ENCODE results near the gene PTPRF. TPM values are rescaled to one million over a fixed set of nuclear protein-coding genes. Genes with fewer than 3 reads are reported as not detected.

The PTPRF gene
- polyA plus RNA-seq, 1 donor from 2014 or later: not detected

GRCh38 chr1:43522776-43523480 lies 7.8 kb upstream of the PTPRF start:
- no peak overlapping the region for H3K4me3 Mint-ChIP-seq
- peaks cover 18% of the 10 kb centered on the region for H3K27me3 Mint-ChIP-seq
- H3K36me3 Mint-ChIP-seq: no peaks in the 10 kb centered on the region
- peaks cover 0 to 1% (median 0%) of the 10 kb centered on the region in 3 donors for H3K4me1 Mint-ChIP-seq
- H3K27ac Mint-ChIP-seq: no peak overlapping the region
- H3K9me3 Mint-ChIP-seq: peaks cover 0 to 6% (median 0%) of the 10 kb centered on the region in 3 donors

- no peaks in the 10 kb centered on the region for H3K36me3 Mint-ChIP-seq
- no peak overlapping the region for H3K4me3 Mint-ChIP-seq
- peaks cover 0 to 4% (median 0%) of the 10 kb centered on the region in 3 donors for H3K9me3 Mint-ChIP-seq
- H3K27ac Mint-ChIP-seq: peak overlapping the region in 1 of 3 donors; percentile 55
- H3K4me1 Mint-ChIP-seq: peaks cover 0 to 5% (median under 1%) of the 10 kb centered on the region in 3 donors
- H3K27me3 Mint-ChIP-seq: peaks cover 18% of the 10 kb centered on the region
These were observed 5.9 kb upstream of the PTPRF start for GRCh38 chr1:43524804-43525203.

- Mint-ChIP-seq H3K4me1 (peaks cover 5 to 9% (median 9%) of the 10 kb centered on the region in 3 donors), H3K4me3 (no peak overlapping the region), H3K27me3 (peaks cover 24% of the 10 kb centered on the region), H3K36me3 (no peaks in the 10 kb centered on the region), H3K9me3 (peaks cover 0 to 4% (median 0%) of the 10 kb centered on the region in 3 donors), H3K27ac (no peak overlapping the region)
These were observed 4.7 kb upstream of the PTPRF start for GRCh38 chr1:43526002-43526401.

- Mint-ChIP-seq H3K4me3 (no peak overlapping the region), H3K27ac (no peak overlapping the region), H3K9me3 (peaks cover 0 to 4% (median 0%) of the 10 kb centered on the region in 3 donors), H3K4me1 (peaks cover 7 to 10% (median 9%) of the 10 kb centered on the region in 3 donors), H3K27me3 (peaks cover 22% of the 10 kb centered on the region), H3K36me3 (no peaks in the 10 kb centered on the region)
These were observed 3.4 kb upstream of the PTPRF start for GRCh38 chr1:43527111-43527878.

GRCh38 chr1:43529206-43529731 lies 1.4 kb upstream of the PTPRF start:
- Mint-ChIP-seq H3K36me3 (no peaks in the 10 kb centered on the region), H3K27me3 (peaks cover 31% of the 10 kb centered on the region), H3K4me3 (peak overlapping the region in 3 of 4 donors; percentile 54 to 76 (median 61)), H3K9me3 (no peaks in the 10 kb centered on the region), H3K4me1 (peaks cover 9 to 10% (median 10%) of the 10 kb centered on the region in 3 donors), H3K27ac (no peak overlapping the region)

GRCh38 chr1:43531107-43531905 lies 623 bp downstream of the PTPRF start:
- no peak overlapping the region for H3K27ac Mint-ChIP-seq

GRCh38 chr1:43531906-43532584 lies 1.4 kb downstream of the PTPRF start:
- Mint-ChIP-seq H3K27me3 (peaks cover 31% of the 10 kb centered on the region), H3K9me3 (no peaks in the 10 kb centered on the region), H3K4me1 (peaks cover 9 to 10% (median 10%) of the 10 kb centered on the region in 3 donors), H3K27ac (no peak overlapping the region), H3K4me3 (peak overlapping the region; percentile 50 to 95 (median 86)), H3K36me3 (no peaks in the 10 kb centered on the region)

More at GRCh38 chr1:43531107-43531905, 623 bp downstream of the PTPRF start:
- Mint-ChIP-seq H3K9me3 (no peaks in the 10 kb centered on the region), H3K36me3 (no peaks in the 10 kb centered on the region), H3K4me3 (peak overlapping the region; percentile 50 to 95 (median 86)), H3K4me1 (peaks cover 9 to 10% (median 10%) of the 10 kb centered on the region in 3 donors), H3K27me3 (peaks cover 31% of the 10 kb centered on the region)

GRCh38 chr1:43532716-43533115 lies 2.0 kb downstream of the PTPRF start:
- Mint-ChIP-seq H3K36me3 (no peaks in the 10 kb centered on the region), H3K27me3 (peaks cover 31% of the 10 kb centered on the region), H3K9me3 (no peaks in the 10 kb centered on the region), H3K4me3 (peak overlapping the region; percentile 50 to 94 (median 80)), H3K4me1 (peaks cover 9 to 10% (median 10%) of the 10 kb centered on the region in 3 donors), H3K27ac (no peak overlapping the region)

- H3K27ac Mint-ChIP-seq: no peak overlapping the region
- no peaks in the 10 kb centered on the region for H3K36me3 Mint-ChIP-seq
- H3K9me3 Mint-ChIP-seq: no peaks in the 10 kb centered on the region
- H3K27me3 Mint-ChIP-seq: peaks cover 31% of the 10 kb centered on the region
- peak overlapping the region in 1 of 4 donors; percentile 46 for H3K4me3 Mint-ChIP-seq
- H3K4me1 Mint-ChIP-seq: peaks cover 9 to 10% (median 10%) of the 10 kb centered on the region in 3 donors
These were observed 2.9 kb downstream of the PTPRF start for GRCh38 chr1:43533584-43533983.

- H3K27ac Mint-ChIP-seq: no peak overlapping the region
- peaks cover 27% of the 10 kb centered on the region for H3K27me3 Mint-ChIP-seq
- peak overlapping the region in 1 of 4 donors; percentile 56 for H3K4me3 Mint-ChIP-seq
- H3K36me3 Mint-ChIP-seq: no peaks in the 10 kb centered on the region
- H3K4me1 Mint-ChIP-seq: peaks cover 8 to 10% (median 9%) of the 10 kb centered on the region in 3 donors
- no peaks in the 10 kb centered on the region for H3K9me3 Mint-ChIP-seq
These were observed 3.6 kb downstream of the PTPRF start for GRCh38 chr1:43534256-43534655.

GRCh38 chr1:43536196-43536863 lies 5.6 kb downstream of the PTPRF start:
- Mint-ChIP-seq H3K27me3 (peaks cover 14% of the 10 kb centered on the region), H3K27ac (no peak overlapping the region)

GRCh38 chr1:43536864-43537358 lies 6.2 kb downstream of the PTPRF start:
- Mint-ChIP-seq H3K36me3 (no peaks in the 10 kb centered on the region), H3K27me3 (peaks cover 10% of the 10 kb centered on the region), H3K4me3 (no peak overlapping the region), H3K9me3 (no peaks in the 10 kb centered on the region), H3K27ac (no peak overlapping the region), H3K4me1 (peaks cover 0 to 3% (median 0%) of the 10 kb centered on the region in 3 donors)

More at GRCh38 chr1:43536196-43536863, 5.6 kb downstream of the PTPRF start:
- H3K4me3 Mint-ChIP-seq: no peak overlapping the region
- no peaks in the 10 kb centered on the region for H3K9me3 Mint-ChIP-seq
- H3K36me3 Mint-ChIP-seq: no peaks in the 10 kb centered on the region
- H3K4me1 Mint-ChIP-seq: peaks cover 0 to 5% (median 2%) of the 10 kb centered on the region in 3 donors

GRCh38 chr1:43537423-43538142 lies 6.9 kb downstream of the PTPRF start:
- H3K27ac Mint-ChIP-seq: no peak overlapping the region
- no peaks in the 10 kb centered on the region for H3K9me3 Mint-ChIP-seq
- no peaks in the 10 kb centered on the region for H3K36me3 Mint-ChIP-seq
- H3K4me3 Mint-ChIP-seq: no peak overlapping the region
- peaks cover 6% of the 10 kb centered on the region for H3K27me3 Mint-ChIP-seq
- H3K4me1 Mint-ChIP-seq: peaks cover 0 to 1% (median 0%) of the 10 kb centered on the region in 3 donors
